Stimulated activated CD8-positive, alpha-beta memory T cell treated with anti-CD3 and anti-CD28 coated beads, Interleukin-15, amount 100 ng/mL, for 4 hours (primary cell): ENCODE measurements around the gene CAB39.
"Not testable (repeated sequence)": the region's sequence is repeated elsewhere in the genome, so short reads cannot be mapped to it uniquely, and the experiment has no call there.

Source experiments
- DNase-seq, 2 donors: peaks; one replicate each; pipeline ENCODE4 v3.0.0-alpha.2; 2020; ENCODE audit warnings: low read depth in 2 of 2

CAB39 gene

DNA sequence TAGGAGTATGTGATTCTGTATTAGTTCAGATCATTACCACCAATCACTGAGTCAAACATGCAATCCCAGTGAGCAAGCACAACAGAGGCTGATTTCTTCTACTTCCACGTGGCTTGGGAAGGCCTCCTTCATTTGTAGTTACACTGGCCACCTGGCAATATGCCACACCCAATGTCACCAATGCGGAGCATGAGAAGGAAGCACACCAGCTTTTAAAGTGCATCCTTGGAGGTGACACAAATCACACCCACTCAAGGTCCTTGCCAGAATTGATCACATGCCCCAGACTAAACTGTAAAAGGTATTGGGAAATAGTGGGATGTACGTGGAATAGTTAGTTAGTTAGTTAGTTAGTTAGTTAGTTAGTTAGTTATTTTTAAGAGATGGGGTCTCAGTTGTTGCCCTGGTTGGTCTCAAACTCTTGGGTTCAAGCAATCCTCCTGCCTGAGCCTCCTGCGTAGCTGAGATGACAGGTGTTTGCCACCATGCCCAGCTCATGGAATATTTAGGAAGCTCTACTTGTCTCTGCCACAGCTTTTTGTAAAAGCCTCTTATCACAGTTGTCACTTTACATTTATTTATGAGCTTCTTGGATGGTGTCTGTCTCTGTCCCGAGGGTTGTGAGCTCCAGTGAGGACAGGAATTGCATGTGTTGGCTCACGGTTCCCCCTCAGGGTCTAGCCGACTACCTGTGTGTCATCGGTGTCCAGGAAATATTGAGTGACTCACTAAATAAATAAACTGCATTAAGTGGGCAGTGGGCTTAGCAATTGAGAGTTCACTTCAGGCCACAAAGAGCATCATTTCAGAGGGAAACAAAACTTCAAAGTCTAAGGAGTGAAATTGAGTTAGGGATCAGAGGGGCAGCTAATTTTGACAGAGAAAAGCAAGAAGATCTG, 28.1 kb upstream of the CAB39 start:
- DNase-seq = no peak

DNA sequence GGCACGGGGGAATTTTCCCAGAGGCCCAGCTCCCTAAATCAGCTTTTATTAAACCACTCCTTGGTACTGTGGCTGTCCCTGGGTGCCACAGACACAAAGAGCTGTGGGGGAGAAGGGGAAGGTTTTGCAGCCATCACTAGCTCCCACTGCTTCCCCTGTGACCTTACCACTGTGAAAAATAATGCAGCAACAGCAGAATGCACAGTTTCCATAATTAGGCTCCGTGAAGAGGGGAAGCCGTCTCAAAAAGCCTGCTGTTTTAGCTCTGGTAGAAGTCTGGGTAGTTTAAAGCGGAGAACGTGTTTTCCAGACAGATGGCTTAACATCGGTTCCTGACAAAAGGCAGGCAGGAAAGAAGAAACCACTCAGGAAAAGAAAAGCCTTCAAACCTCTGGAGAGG, 27.5 kb upstream of the CAB39 start:
- DNase-seq = no peak

DNA sequence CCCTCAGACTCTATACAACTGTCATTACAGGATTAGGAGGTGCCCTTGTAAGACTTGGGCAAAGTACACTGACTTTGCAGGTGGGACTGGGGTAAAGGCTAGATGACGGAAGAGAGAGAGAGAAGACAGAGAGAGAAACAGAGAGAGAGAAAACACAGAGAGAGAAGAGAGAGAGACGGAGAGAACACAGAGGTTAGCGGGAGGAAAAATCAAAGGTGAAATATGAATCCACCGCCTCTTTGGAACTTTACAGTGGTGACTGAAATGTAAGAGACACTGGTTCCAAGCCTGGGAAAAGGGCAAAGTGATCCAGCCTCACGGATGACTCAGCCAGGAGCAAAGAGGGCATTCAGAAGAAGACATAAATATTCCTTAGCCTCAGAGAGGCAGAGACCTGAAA, 25.1 kb upstream of the CAB39 start:
- no peak for DNase-seq

DNA sequence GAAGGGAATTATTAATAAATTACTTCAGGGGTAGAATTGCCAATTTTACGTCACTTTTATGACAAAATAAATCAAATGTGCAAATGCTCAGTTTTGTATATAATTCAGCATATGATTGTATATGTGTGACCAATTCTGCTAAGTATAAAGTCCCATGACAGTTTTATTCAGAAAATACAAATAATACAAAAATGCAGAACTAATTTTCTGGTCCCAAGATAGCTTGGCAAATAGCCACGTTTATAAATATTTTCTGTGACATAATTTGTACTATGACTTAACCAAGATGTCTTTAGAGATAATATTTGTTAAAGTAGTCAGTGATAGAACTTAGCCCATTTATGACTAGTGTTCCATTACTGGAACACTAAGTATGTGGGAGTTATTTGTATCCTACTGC, 24.2 kb upstream of the CAB39 start:
- DNase-seq = no peak

DNA sequence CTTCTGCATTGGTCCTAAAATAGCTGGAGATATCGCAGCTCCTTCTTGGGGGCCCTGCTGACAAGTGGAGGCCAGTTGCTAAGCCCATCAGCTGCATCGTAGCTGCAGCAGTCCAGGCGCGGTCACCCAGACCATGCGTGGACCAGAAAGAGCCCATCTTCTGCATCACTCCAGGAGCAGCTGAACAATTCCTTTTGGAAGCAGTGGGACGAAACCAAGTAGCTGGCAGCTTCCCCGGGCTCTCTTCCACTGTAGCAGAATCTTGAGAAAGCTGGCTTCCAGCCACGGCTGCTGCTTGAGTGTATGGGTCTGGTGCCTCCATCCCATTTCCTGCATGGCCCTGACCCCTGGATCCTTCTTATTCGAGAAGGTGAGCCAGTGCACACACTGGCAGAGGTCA, 22.2 kb upstream of the CAB39 start:
- no peak for DNase-seq

DNA sequence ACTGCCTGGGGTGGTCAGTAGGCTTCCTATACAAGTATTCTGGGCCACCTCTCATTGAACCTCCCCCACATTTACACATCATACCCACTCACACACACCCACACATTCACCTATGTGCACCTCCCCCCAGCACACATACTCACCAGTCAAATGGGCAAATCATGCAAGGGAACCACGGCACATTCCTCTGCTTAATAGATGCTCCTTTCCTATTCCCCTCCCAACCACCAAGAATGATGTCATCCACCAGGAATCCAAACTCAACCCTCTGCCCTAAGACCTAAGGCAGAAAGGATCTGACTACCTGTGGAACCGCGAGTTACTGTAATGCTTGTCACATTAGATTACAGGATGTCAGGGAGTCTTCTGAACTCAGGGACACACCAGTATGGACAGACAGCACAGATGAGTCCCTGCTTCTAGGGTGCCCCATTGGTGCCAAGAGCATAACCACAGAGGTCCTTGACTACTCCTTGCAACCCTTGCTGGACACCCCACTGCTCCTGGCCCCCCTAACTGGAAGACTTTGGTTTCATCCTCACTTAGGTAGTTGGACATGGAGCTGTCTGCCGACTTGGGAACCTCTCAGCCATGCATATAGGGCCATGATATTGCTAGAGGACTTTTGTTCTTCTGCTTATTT, 21.5 kb upstream of the CAB39 start:
- no peak for DNase-seq

DNA sequence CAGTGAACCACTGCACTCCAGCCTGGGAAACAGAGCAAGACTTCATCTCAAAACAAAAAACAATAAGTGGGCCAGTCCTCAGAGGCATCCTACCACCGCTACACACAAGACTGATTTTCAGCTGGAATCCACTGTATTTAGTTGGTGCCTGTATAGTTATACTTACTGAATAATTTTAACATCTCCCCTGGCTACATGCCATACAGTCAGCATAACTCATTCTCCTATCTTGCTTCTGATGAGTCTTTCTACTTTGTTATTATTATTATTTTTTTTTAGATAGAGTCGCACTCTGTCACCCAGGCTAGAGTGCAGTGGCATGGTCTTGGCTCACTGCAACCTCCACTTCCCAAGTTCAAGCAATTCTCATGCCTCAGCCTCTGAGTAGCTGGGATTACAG, 19.9 kb upstream of the CAB39 start:
- DNase-seq = no peak

DNA sequence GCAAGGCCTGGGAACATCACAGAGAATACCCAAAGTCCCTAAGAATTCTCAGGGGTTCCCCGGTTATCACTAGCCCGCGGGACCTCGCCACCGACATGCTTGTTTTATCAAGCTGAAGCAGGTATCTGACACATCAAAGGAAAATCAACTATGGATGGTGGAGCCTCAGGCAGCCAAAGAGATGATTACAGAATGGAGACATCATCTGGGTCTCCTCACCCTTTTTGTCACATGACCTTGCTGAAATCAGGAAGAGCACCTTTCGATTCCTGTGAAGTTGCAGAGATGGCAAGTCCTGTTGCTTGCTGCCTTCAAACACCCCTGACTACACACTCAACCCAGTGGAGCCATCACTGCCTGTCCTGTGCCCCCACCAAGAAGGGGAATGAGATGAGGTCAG, 19.2 kb upstream of the CAB39 start:
- no peak for DNase-seq

DNA sequence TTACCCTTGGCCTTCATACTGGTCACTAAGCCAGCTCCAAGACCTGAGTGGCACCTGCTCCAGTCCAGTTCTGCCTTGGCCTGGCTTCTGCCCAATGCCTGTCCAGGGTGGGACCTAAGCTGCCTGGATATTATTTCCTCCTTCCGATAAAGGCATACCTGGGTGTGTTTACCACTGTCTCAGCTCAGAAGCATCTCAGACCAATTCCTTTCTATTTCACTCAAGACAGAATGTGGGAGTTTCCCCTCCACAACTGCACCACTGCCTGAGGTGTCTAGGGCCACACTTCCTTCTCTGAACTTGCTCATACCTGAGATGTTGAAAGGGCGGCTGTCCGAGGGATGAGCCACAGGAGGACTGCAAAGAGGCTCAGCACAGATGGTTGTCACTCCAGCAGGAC, 18.4 kb upstream of the CAB39 start:
- no peak for DNase-seq

DNA sequence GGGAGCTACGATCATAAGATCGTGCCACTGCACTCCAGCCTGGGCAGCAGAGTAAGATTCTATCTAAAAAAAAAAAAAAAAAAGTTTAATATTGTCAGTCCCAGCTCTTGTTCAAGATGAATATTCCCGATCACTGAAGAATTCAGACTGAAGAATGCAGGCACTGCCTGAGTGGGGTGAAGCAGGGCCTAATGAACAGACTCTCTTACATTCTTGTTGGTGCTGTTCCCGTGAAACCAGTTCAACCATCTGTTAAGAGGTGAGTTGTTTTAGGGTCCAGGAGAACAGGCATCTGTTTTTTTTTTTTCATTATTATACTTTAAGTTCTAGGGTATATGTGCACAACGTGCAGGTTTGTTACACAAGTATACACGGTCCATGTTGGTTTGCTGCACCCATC, 17.1 kb upstream of the CAB39 start:
- DNase-seq = no peak

DNA sequence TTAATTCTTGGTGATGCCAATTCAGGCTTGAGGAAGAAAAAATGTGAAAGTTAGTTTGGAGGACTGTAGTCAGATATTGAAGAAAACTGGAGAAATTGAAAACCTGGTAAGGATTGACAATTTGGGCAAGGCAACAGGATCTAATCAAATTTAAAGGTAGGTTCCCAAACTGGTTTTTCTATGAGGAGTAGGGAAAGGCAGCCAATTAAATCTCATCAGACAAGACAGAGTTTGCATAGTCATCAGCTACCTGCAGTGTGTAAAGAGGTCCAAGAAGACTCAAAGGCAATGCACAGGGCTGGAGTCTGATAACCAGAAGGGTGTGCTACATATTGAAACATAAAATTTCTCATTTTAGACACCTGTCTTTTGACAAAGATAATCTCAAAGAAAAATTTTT, 16.0 kb upstream of the CAB39 start:
- DNase-seq = no peak

DNA sequence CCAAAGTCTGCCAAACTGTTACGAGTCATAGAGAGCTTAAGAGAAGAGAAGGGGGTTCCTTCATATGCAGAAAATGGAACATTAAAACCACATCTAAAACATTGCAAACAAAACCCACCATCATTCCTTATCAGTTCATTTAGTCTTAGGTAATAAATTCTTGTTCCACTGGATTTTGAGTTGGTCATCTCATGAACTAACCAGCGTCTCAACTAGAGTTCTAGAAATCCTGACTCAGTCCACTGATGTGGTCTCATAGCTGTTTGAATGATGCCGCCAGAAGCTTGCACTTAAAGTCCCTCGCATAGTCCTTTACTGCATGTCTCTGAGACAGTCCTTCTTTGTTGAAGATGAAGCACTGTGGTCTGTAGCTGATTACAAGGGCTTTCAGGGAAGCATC, 15.0 kb upstream of the CAB39 start:
- no peak for DNase-seq

DNA sequence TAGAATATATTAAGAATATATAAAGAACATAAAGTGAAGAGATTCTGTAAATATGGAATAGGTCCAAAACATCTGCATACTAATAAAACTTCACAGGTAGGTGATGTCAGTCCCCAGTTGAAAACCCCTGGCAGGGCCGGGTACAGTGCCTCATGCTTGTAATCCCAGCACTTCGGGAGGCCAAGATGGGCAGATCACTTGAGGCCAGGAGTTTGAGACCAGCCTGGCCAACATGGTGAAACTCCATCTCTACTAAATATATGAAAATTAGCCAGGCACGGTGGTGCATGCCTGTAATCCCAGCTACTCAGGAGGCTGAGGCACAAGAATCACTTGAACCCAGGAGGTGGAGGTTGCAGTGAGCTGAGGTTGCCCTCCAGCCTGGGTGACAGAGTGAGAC, 13.9 kb upstream of the CAB39 start:
- DNase-seq = not testable (repeated sequence)

DNA sequence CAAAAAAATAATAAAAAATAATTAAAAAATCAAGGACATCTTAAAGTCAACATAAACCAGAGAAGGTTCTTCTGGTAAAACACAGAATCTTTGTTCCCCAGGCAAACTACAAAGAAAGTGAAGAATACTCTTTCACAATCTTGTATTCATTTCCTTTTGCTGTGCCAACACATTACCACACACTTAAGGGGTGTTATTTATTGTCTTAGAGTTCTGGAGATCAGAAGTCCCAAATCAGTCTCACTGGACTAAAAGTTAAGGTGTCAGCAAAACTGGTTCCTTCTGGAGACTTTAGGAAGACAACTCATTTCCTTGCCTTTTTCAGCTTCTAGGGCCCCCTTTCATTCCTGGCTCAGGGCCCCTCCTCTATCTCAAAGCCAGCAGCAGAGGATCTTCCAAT, 12.2 kb upstream of the CAB39 start:
- no peak for DNase-seq

DNA sequence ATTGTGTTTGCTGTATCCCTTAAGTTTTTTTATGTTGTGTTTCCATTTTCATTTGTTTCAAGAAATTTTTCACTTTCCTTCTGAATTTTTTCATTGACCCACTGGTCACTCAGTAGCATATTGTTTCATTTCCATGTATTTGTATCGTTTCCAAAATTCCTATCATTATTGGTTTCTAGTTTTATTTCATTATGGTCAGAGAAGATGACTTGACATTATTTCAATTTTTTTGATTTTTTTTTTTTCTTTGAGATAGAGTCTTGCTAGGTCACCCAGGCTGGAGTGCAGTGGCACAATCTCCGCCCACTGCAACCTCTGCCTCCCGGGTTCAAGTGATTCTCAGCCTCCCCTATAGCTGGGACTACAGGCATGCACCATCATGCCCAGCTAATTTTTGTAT, 11.3 kb upstream of the CAB39 start:
- no peak for DNase-seq

DNA sequence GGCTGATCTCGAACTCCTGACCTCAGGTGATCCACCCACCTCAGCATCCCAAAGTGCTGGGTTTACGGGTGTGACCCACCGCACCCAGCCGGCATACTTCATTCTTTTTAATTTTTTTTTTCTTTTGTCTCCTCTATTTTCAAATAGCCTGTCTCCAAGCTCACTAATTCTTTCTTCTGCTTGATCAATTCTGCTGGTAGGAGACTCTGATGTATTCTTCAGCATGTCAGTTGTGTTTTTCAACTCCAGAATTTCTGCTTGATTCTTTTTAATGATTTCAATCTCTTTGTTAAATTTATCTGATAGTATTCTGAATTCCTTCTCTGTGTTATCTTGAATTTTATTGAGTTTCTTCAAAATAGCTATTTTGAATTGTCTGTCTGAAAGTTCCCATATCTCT, 10.2 kb upstream of the CAB39 start:
- not testable (repeated sequence) for DNase-seq

DNA sequence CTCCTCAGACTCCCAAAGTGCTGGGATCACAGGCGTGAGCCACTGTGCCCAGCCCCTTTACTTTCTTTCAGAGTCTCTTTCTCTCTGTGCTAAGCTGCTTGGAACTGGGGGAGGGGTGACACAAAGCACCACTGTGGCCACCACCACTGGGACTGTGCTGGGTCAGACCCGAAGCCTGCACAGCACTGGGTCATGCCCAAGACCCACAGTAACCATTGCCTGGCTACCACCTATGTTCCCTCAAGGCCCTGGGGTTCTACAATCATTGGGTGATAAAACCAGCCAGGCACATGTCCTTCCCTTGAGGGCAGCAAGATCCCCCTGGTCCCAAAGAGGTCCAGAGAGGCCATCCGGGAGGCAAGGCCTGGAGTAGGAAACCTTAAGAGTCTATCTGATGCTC, 9.1 kb upstream of the CAB39 start:
- no peak for DNase-seq

DNA sequence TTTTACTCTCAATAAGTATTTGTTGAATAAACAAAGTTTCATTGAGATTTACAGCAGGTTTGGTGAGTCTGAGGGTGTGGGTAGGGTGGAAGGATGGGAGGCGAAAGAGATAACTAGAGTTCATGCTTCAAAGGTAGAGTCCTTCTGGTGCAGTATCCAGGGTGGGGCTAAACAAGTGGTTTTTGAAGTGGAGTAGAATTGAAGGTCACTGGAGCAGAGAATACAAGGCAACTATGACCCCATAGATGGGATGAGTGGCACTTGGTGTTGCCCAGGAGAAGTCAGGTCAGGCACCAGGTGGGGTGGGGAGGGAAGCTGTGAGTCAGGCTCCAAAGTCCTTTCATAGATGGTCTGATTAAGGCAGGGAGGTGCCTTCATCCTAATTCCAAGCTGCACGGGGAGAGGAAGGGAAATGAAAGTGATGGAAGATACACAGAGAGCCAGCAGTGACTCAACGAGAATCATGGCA, 6.6 kb upstream of the CAB39 start:
- no peak for DNase-seq

DNA sequence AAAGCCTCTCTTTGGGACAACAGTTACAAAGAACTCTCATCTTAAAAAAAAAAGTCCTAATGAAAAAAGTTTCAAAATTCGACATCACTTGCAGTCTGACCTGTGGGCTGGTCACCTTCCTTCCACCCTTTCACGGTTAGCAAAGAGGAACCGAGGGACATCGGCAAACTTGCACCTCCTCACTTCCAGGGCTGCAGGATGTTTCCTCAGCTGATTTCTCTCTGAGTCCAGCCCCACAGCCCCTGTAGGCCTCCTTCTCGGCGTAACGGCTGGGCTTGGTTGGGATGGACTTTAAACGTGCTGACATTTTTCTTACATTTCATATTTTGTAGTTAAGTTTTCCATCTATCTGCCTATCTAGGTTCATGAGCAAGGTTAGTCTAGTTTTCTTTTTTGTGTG, 5.7 kb upstream of the CAB39 start:
- DNase-seq = no peak

DNA sequence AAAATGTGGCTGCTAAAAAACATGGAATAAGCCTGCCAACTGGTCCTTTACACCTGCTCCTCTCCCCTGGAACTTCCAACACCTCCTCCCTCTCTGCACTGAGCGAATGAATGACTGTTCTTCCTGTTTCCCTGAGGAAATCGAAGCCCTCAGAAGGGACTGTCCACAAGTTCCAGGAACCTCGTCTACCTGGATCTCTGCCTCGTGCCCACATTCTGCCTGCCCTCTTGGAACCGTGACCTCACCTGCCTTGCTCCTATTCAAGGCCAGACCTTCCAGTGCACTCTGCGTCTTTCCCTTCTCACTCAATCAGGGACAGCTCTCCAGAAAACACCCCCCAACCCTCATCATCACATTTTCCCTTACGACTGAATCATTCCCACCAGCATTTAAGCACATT, 4.4 kb upstream of the CAB39 start:
- DNase-seq = no peak

DNA sequence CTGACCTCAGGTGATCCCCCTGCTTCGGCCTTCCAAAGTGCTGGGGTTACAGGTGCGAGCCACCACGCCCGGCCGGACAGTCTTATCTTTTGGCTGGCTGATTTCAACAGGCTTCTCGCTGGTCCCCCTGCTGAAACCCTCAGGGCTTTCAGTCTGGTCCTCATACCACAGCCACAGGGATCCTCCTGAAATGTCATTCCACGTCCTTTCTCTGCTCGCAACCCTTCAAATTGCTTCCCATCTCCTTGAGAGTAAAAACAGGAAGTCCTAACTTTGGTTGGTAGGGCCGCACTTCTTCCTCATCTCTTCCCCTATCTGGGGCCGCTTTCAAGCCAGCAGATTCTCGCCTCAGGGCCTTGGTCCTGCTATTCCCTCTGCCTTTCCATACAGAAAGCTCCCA, 1.4 kb upstream of the CAB39 start:
- no peak for DNase-seq

DNA sequence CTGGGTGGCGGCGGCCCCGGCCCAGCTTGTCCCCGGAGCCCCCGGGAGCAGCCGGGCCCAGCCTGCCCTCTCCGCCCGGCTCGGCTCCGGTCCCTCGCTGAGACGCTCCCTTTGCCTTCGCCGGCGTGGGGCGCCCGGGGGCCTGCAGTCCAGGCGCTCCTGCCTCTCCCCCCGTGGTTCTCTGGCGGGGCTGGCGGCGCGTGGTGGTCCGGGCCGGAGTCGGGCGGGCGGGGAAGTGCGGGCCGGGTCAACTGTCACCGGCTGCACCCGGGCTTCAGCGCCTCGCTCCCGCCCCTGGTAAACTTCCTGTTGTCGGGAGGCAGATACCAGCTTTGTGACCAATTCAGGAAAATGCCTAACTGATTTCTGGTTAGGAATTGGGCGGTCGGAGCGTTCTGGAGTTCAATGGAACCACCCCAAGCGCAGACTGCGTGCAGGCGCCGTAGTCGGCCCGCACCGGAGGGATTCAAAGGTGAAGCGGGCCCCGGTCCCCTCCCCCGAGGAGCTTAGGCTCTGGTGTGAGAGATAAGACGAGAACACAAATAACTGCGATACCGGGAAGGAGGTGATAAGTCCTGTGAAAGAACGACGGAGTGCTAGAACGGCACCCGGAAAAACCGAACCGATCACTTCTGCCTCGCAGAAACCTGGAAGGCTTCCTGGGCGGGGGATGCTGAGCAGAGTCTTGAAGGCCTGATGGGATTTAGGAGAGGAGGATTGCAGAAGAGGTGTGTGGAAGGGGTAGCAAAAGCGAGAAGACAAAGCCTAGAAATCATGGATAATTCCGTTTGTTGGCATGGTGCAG, 891 bp downstream of the CAB39 start:
- DNase-seq = no peak

DNA sequence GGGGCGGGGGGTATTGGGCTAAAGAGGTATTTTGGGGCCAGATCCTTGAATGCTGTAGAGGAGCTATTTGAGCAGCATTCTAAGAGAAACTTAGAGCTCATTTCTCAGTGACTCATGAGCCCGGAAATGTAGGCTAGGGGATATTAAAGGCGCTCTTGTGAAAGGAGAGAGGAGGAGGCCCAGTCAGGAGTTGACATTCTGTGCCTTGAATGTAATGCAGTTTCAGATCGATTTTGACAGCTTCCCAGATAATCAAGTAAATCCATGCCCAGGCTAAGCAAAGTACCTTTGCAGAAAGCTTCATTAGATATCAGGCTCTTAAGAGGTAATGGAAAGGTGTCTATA, 1.5 kb downstream of the CAB39 start:
- DNase-seq = no peak
